HuH-7 (cell line): ENCODE measurements around the gene SEMA4D.
"Not testable (repeated sequence)": the region's sequence is repeated elsewhere in the genome, so short reads cannot be mapped to it uniquely, and the experiment has no call there.

Experiments used
- DNase-seq: peaks from one replicate; pipeline ENCODE4 v3.0.0; 2011; ENCODE audit warnings: low spot score

The SEMA4D gene

GRCh38 chr9:89480825-89481537, 16.9 kb downstream of the SEMA4D start:
- no peak for DNase-seq

GRCh38 chr9:89480372-89480771, 17.5 kb downstream of the SEMA4D start:
- DNase-seq, result not testable (repeated sequence)

GRCh38 chr9:89479669-89480011, 18.3 kb downstream of the SEMA4D start:
- not testable (repeated sequence) for DNase-seq

GRCh38 chr9:89478821-89479668, 18.9 kb downstream of the SEMA4D start:
- no peak for DNase-seq

GRCh38 chr9:89477811-89478630, 19.9 kb downstream of the SEMA4D start:
- DNase-seq, result no peak

GRCh38 chr9:89477384-89477783, 20.5 kb downstream of the SEMA4D start:
- no peak for DNase-seq

DNA sequence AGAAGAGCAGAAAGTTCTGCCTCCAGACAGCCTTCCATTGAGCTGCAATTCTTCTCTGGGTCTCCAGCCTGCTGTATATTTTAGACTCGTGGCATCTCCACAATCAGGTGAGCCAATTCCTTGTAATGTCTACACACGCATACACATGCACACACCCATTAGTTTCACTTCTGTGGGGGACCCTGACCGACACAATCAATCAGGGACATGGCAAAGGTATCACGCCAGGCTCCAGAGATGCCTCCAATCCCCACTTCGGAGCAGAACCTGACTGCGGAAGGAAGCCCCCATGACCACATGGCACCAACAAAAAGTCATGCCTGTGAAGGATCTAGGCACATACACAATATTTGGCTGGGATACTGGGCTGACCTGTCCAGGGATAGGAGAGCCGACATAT, 21.4 kb downstream of the SEMA4D start:
- DNase-seq, result no peak

- no peak for DNase-seq
Measured at GRCh38 chr9:89475891-89476440, 21.9 kb downstream of the SEMA4D start.

DNA sequence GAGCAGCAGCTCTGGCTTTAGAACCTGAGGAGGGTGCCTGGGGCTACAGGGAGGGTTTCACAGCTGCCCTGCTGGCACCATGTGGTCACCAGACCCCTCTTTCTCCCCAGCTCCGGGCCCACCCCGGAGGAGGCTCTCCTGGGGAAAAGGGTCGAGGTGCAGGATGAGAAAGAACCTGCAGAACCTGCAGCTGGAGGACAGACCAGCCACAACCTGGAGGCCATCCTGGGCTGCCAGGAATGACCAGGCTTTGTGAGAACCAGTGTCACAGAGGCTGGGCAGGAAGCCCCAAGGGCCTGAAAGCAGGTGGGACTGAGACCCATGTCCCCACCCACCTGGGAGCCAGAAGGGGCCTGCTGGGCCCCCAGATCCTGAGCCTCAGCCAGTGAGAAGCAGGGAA, 23.0 kb downstream of the SEMA4D start:
- DNase-seq, result no peak

DNA sequence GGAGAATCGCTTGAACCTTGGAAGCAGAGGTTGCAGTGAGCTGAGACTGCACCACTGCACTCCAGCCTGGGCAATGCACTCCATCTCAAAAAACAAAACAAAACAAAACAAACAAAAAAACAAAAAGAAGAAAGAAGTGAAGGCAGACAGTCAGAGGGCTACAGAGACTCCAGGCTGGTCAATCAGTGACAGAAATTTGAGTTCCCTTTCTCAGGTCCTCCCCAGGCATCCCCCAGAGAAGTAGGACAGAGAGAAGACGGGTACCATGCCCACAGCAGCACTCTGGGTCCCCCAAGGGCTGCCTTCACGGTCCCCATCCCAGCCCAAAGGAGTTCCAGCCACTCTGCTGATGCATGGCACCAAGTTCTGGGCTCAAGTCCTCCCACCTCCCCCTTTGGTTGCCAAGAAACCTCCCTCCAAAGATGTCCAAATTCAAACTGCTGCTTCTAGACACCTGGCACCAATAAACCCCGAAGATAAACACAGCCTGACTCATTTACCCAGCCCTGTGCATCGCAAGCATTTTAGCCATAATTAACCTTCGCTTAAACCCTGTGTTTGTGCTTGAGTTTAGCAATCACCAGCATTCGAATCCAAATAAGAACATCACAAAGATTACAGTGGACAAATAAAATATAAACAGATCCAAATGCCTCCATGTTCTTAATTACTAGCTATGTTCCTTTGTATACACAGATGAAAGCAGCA, 24.0 kb downstream of the SEMA4D start:
- DNase-seq, result no peak

GRCh38 chr9:89471796-89472320, 26.1 kb downstream of the SEMA4D start:
- not testable (repeated sequence) for DNase-seq

DNA sequence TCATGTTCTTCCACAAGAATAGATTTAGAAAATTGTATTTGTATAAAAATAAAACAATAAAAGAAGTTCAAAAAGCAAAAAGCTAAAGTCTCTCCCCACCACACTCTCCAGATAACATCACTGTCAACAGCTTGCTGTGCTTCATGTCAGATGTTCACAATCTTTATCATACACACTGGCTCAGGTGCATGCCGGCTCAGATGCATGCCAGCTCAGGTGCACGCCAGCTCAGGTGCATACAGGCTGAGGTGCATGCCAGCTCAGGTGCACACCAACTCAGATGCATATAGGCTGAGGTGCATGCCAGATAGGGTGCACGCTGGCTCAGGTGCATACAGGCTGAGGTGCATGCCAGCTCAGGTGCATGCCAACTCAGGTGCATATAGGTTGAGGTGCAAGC, 26.5 kb downstream of the SEMA4D start:
- no peak for DNase-seq

- no peak for DNase-seq
Measured at GRCh38 chr9:89470224-89470839, 27.6 kb downstream of the SEMA4D start.

DNA sequence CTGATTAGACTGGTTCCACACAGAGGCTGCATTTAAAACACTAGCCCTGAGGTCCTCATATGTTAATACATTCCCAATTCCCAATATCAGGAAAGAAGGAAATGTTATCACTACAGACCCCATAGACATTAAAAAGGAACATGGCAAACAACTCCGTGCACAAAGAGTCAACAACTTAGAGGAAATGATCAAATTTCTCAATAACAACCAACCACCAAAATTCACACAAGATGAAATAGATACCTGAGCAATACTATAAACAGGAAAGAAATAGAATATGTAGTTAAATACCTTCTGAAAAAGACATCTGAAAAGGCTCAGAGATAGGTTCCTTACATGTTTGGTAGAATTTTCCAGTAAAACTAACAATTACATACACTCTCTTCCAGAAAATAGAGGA, 28.9 kb downstream of the SEMA4D start:
- no peak for DNase-seq

- no peak for DNase-seq
Measured at GRCh38 chr9:89468281-89468960, 29.5 kb downstream of the SEMA4D start.

DNA sequence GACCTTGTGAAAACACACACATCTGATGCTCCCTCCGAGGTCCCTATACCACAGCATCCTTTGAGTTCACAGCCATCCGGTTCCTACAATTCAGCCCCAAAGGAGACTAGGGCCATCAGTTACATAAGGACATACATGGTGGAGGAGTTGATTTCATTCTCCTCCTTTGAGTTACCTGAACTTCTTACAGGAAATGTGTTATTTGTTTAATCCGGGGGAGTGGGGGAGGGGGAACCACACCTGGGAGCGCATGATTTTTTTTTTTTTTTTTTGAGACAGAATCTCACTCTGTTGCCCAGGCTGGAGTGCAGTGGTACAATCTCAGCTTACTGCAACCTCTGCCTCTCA, 30.7 kb downstream of the SEMA4D start:
- no peak for DNase-seq

DNA sequence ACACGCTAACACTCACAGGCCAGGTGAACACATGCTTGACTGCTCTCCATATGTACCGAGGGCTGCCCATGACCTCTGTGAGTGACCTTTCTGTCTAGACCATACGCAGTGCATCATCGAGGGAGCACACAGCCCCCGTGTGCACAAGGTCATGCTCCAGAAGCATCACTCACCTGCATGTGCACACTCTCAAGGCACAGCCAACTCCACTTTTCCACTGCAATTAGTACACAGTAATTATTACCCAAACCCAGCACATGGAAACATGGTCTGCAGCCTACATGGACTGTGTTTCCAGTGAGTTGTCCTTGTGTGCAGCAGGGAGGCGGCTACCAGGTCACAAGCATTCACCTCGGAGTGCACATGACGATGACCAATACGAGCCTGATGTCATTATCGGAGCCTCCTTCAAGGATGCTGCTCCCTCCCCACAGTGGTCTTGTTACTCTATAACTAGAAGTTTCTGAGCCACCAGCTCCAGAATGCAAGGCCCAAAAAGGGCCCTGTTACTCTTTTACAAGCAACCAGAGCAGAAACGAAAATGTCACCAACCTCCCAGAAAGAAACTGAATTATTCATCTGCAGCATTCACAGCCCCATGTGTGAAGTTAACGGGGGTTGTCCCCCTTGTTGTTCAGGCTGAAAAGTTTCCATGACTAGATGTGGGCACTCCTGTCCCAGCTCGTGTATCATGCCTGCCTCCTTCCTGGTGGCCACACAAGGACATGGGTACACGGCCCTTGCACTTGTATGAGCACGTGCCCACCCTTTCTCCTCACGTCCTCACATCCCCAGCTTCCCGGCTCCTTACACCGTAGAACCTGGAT, 31.2 kb downstream of the SEMA4D start:
- no peak for DNase-seq

DNA sequence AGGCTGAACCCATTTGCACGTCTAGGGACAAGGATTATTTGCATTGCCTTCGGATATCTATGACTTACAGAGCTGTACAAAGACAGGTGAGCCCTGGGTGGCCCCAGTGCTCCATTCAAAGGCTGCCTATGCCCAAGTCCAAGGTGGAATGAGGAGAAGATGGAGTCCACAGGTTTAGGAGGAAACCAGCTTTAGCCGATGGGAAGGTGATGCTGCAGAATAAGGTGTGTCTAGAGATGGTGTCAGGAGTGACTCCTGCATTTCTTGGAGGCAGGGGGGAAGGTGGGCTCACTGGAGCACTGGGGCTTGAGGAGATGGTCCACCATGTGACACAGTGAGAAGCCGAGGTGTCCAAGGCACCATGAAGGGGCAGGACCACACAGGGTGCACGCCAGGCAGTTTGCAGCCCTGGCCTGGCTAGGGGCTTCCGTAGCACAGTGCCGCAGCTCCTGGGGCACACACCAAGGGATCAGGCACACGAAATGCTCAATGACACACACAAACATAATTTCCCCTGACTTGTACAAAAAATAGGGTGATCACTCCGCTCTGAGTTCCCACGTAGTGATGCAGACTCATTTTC, 32.1 kb downstream of the SEMA4D start:
- no peak for DNase-seq

DNA sequence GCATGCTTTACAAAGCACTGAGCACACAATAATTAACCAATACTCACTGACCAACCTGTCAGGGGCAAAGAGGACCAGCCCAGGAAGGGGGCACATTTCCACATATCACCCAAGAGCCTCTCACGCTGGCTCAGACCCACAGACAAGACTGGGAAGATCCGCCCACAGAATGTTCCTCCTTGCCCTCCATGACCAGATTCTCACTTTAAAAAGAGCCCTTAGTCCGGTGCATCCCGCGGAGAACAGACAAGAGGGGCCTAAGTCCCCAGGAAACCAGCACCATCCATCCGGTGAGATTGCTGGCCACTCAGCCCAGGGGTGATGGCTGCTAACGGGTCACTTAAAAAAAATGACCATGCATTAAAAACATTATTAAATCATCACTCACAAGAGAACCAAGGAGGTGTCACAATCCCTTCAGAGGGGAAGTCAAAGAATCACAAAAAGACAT, 32.9 kb downstream of the SEMA4D start:
- DNase-seq, result no peak
